GM21825 (cell line): ENCODE results near the gene TXLNG.

Experiments used
- ATAC-seq: cut with Tn5 transposase; IDR thresholded peaks from one replicate; pipeline ENCODE4 v1.9.1; 2021; ENCODE audit warnings: mild to moderate bottlenecking, moderate library complexity; ENCODE audit not compliant: unreplicated experiment

Gene TXLNG

DNA sequence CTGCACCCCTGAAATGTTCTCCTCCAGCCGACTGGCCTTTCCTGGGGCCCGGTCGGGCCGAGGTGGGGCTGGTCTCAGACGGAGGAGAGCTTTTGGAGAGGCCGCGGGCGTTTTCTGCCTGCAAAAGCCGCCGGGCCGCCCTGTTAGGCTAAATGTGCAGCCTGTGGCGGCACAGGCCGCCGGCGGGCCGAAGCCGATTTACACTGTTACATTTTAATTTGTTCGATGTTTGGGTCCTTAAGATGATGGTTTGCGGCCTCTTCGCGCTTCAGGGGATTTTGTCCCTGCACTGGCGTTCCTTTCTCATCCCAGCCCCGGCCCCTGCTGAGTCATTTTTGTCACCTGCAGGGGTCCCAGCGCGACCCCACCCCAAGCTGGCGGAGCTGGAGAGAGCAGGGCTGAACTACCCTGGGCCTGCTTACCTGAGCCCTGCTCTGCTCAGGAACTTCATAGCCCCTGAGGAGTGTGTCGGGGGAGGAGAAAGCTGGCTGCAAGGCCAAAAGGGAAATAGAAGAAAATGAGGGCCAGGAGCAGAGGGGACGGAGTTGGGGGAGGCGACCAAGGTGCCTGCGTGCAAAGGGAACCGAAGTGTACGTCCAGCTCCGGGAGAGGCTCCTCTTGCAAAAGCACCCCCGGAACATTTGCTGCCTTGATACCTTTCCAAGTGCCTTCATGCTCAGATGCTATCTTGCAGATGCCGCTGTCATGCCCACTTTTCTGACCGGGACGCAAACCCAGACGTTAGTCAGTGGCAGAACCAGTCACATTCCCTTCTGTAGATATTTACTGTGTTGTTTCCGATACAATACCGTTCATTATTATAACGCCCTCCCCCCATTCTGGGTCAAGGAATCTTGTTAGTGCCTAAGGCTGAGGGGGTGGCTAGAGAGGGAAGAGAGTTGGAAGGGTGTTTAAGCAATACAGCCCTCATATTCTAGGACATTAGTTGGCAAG, 84.9 kb downstream of the TXLNG start:
- ATAC-seq, result peak; percentile 5

DNA sequence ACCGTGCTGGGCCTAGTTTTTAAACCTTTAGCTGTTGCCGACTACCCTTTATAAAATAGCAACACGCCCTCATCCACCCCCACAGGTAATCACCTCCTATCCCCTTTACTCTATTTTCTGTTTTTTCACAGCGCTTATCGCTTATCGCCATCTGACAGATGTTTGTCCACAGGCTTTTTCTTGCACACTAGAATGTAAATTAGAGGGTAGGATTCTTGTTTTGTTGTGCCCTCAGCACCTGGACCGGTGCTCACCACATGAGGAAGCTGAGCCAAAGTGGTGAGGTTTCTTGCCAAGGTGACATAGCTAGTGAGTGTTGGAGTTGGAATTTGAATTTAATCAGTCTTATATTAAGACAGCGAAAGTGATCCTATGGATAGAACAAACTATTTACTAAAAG, 86.8 kb downstream of the TXLNG start:
- no peak for ATAC-seq

DNA sequence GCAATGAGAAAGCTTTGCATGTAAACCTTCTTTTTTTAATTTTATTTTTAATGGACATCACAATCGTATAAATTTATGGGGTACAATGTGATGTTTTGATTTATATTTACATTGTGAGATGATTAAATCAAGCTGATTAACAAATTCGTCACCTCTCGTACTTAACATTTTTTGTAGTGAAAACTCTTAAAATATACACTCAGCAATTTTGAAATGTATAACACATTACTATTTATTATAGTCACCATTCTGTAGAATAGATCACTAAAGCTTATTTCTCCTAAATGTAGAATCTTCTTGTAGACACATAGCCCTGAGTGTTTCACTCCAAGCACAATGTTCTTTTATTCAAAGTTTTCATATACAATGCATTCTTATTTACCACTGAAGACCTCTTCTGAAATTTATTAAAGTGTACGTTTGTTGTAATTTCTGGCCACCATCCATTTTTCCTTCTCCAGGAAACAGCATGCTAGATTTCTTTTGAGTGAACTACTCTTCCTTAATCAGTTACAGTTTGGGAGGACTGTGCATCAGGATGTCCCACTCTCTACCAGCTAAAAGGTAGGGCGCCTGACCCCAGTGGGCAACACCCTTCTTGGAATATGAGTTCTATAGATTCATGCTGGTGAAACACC, 88.3 kb downstream of the TXLNG start:
- ATAC-seq, result no peak

GRCh38 chrX:16876696-16877095, 90.4 kb downstream of the TXLNG start:
- ATAC-seq, result no peak

DNA sequence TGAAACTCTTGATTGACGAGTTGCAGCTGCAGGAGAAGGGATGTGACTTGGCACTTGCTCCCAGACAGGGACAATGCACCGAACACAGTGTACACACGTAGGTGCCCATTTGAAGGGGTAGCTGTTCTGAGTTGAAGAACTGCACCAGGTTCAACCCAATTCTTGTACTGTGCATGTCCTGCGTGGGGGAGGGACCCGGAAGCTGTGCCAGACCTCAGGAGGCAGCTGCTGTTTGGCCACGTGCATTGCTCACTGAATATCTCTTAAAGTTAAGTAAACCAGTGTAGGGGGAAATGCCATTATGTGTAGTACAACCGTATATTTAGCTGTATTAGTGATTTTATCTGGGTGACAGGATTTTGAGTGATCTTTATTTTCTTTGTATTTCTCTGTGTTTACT, 95.9 kb downstream of the TXLNG start:
- ATAC-seq, result no peak

- peak; percentile 57 for ATAC-seq
These were observed 96.6 kb downstream of the TXLNG start for GRCh38 chrX:16882702-16883486.

GRCh38 chrX:16883487-16883804, 97.2 kb downstream of the TXLNG start:
- ATAC-seq, result no peak

GRCh38 chrX:16885628-16886027, 99.4 kb downstream of the TXLNG start:
- no peak for ATAC-seq

GRCh38 chrX:16892504-16893362, 106.5 kb downstream of the TXLNG start:
- peak; percentile 80 for ATAC-seq
